ENCODE results near the gene ABL1.
A peak's percentile ranks its signal among the peaks of the same experiment; 100 is the strongest.

The ABL1 gene

DNA sequence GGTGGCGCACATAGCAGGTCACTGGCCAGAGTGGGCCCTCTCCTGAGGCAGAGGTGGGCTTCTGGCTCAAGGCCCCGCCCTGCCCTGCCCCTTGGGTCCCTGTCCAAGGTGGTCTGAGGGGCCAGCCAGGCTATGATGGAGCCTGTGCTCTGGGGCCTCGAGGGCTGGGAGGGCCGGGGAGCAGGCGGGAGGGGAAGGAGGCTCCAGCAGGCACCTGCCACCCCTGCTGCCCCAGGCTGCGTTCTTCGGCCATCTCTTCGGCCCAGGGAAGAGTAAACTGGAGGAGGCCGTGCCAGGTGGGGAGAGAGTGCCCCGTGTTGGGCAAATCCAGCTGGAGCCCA is 89.4 kb downstream of the ABL1 start:
- TF ChIP-seq, protein P1, sequence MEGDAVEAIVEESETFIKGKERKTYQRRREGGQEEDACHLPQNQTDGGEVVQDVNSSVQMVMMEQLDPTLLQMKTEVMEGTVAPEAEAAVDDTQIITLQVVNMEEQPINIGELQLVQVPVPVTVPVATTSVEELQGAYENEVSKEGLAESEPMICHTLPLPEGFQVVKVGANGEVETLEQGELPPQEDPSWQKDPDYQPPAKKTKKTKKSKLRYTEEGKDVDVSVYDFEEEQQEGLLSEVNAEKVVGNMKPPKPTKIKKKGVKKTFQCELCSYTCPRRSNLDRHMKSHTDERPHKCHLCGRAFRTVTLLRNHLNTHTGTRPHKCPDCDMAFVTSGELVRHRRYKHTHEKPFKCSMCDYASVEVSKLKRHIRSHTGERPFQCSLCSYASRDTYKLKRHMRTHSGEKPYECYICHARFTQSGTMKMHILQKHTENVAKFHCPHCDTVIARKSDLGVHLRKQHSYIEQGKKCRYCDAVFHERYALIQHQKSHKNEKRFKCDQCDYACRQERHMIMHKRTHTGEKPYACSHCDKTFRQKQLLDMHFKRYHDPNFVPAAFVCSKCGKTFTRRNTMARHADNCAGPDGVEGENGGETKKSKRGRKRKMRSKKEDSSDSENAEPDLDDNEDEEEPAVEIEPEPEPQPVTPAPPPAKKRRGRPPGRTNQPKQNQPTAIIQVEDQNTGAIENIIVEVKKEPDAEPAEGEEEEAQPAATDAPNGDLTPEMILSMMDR (IDR thresholded peaks at IDR 0.05; ENCODE audit: low read length, missing control alignments) = no peak
- H3K4me3 ChIP-seq (replicated peaks; ENCODE audit: low read depth, low read length) = no peak overlapping the region
- DNase-seq (ENCODE audit: low read depth) = no peak

DNA sequence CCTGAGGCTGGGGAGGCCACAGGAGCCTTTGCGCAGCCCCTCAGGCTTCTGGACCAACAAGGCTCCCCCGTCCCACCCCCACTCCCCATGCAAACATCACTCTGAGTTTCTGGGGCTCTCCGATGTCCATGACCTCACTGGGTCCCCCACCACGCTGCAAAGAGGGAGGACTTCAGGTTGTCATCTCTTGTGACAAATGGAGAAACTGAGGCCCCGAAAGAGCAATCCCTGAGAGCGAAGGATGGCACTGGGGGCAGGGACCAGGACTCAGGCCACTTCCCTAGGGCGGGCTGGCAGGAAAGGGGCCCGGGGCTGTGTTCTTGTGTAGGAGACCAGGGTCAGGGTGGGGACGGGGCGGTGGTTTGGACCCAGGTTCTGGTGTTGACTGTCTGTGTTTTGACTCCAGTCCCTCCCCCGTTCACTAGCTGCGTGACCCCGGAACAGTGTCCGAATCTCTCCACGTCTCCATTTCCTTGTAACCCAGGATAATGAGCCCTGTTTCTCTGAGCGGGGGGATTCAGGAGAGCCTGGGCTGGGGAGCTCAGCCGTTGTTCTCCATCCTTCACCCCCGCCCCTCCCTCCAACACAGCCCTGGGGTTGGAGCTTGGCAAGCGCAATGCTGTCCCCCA is 90.1 kb downstream of the ABL1 start:
- no peak for DNase-seq (ENCODE audit: low read depth)
- no peak overlapping the region for H3K4me3 ChIP-seq (replicated peaks; ENCODE audit: low read depth, low read length)
- TF ChIP-seq, protein P1 (IDR thresholded peaks at IDR 0.05; ENCODE audit: low read length, missing control alignments) = no peak

DNA sequence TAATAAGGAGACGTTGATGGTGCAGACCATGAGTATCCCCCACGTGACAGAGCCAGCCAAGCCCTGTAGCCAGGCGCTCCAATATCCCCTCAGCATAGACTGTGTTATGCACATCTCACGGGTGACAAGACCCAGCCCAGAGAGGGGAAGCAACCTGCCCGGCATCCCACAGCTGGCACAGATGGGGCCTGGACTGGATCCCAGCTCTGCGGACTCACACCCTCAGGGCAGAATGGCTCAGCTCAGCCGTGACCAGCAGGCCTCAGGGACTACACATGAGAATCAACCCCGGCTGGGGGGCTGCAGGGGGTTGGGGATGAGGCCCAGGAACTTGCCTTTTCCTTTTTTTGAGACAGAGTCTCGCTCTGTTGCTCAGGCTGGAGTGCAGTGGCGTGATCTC is 92.3 kb downstream of the ABL1 start:
- no peak overlapping the region for H3K4me3 ChIP-seq (replicated peaks; ENCODE audit: low read depth, low read length)
- TF ChIP-seq, protein P1 (IDR thresholded peaks at IDR 0.05; ENCODE audit: low read length, missing control alignments) = no peak
- no peak for DNase-seq (ENCODE audit: low read depth)

DNA sequence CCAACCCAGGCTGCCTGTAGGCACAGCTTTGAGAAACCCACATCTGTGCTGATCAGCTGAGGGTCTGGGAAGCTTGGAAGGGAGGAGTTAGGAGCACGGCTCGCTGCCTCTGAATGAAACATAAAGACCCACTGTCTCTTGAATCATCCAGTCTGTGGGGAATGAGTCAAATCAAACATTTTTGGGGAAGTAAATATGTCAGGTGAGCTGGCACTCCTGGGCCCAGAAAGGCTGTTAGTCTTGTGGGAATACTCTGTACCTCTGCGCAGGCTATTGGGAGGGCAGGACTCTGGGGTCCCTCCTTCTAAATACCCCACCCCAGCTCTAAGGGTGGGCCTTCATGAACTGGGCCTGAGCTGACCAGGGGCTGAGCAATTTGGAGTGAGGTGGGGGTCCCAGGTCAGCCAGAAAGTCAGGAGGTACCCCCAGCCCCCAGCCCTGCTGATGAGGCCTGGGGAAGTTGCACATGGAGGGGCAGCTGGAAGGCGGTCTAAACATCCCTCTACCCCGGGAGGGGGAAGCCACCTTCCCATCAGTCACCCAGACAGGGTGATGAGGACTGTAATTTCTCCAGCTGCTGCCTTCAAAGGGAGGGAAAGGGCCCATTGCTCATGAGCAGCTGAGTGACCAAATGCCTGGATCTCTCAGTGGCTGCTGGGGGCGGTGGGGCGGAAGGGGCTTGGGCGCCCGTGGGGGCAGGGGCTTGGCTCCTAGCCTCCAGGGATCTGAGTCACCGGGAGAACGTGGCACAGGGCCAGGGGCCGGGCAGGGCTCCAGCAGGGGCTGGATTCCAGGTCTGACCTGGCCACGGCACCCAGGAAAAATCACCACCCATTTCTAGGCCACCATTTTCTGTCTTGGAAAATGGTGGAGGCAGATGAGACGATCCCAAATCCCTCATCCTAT is 93.2 kb downstream of the ABL1 start:
- TF ChIP-seq, protein P1 (IDR thresholded peaks at IDR 0.05; ENCODE audit: low read length, missing control alignments) = no peak
- no peak overlapping the region for H3K4me3 ChIP-seq (replicated peaks; ENCODE audit: low read depth, low read length)
- DNase-seq (ENCODE audit: low read depth) = peak; percentile 74

DNA sequence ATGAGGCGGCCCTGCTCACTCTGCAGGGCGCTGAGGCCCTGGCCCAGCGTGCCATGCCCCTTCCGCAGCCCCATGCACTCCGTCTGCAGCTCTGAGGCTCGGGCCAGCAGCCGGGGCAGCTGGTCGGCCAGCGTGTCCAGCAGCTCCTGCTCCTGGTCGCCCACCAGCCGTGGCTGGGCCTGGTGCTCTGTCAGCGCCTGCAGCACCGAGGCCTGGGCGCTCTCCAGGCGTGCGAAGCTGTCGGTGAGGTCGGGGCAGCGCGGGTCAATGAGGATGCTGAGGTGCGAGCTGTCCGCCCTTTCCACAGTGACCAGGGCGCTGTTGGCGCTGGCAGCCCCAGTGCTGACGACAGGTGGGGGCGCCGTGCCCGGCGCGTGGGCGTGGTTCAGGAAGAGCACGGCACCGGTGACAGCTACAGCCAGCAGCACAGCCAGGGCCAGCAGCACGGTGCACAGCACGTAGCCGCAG is 94.6 kb downstream of the ABL1 start:
- DNase-seq (ENCODE audit: low read depth) = no peak
- no peak overlapping the region for H3K4me3 ChIP-seq (replicated peaks; ENCODE audit: low read depth, low read length)
- TF ChIP-seq, protein P1 (IDR thresholded peaks at IDR 0.05; ENCODE audit: low read length, missing control alignments) = no peak

DNA sequence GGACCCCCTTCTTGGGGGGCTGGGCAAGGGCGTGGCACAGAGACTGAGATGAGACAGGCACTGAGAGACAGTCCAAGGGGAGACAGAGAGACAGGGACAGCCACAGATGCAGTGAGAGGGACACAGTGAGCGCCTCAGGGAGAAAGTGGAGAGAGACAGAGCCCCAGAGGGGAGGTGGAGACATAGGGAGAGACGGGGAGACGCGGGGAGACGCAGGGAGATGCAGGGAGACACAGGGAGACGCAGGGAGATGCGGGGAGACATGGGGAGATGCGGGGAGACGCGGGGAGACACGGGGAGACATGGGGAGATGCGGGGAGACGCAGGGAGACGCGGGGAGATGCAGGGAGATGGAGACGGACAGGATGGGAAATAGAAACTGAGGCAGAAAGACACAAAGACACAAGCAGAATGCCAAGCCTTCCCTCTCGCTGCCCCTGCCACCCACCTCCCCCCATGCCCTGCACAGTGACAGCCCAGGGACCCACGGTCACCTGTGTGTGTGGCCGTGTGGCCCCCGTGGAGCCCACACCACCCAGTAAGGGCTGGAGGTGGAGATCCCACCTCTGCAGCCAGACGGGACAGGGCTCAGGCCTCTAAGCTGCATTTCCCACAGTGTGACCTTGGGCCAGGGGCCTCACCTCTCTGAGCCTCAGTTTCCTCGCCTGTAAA is 95.2 kb downstream of the ABL1 start:
- TF ChIP-seq, protein P1 (IDR thresholded peaks at IDR 0.05; ENCODE audit: low read length, missing control alignments) = no peak
- H3K4me3 ChIP-seq (replicated peaks; ENCODE audit: low read depth, low read length) = no peak overlapping the region
- DNase-seq (ENCODE audit: low read depth) = no peak

Measured in fibroblast of pulmonary artery (primary cell).